HG03354 (cell line): ENCODE results near the gene TACC3.

Experiments used
- ATAC-seq: cut with Tn5 transposase; IDR thresholded peaks from one replicate; pipeline ENCODE4 v1.9.1; 2021; ENCODE audit warnings: mild to moderate bottlenecking; ENCODE audit not compliant: unreplicated experiment, poor library complexity, severe bottlenecking

TACC3 gene

DNA sequence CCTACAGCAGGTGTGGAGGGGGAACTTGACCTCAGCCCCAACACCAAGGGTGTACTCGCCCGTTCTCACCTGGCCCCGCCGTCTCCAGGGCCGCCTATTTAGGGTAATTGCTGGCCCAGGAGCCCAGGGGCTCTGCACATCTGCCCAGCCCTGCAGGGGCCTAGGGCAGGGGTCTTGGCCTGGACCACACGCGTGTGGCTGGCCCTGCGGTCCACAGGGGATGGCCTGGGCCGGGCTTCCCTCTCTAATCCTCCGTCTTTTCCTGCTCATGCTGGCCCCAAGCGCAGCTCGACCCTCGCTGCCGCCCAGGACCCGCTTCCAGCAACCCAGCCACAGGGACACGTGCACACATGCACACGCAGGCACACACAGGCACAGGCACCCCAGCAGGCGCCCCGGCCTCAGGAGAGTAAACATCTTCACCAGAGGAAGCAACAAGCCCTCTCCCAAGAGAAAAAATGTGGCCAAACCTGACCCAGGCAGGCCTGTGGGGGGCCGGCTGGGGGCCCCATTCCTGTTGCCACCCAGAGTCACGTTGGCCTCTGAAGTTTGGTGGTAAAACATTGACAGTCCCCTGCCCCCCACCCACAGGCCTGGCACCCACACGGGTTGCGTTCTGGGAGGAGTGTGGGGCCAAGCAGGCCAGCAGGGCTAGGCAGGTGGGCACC lies 47.2 kb downstream of the TACC3 start:
- no peak for ATAC-seq

DNA sequence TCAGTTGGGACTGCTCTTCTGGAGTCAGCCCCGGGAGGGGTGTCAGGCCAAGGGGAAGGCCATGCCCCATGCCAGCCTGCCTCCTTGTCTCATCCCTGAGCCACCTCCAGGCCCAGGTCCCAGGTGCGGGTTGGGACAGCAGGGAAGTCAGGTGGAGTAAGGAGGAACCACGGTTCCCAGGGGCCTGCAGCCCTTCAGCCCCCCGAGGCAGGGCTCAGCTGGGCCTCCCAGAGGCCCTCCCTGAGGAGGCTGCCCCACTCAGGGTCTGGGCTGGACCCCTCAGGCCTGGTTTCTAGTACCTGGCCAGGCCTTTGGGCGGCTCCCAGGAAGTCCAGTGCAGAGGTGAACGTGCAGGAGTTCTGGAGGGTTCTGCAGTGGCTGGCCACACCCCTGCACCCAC lies 48.4 kb downstream of the TACC3 start:
- ATAC-seq = no peak

DNA sequence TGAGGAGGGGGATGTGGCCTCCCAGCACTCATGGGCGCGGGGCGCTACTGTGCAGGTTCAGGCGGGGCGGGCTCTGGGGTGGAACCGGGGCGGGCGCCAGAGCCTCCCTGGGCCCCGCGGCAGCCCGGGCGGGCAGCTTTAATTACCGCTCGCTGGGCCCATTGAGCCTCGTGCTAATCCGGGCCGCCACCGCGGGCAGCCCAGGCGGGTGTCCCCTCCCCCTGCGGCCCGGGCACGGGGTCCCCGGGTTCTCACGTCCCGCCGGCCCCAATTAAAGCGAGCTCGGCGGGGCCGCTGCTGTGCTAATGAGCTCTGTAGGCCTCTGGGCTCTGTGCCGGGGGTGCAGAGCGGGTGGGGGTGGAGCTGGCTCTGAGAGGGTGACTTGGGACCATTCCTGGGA lies 48.9 kb downstream of the TACC3 start:
- no peak for ATAC-seq

DNA sequence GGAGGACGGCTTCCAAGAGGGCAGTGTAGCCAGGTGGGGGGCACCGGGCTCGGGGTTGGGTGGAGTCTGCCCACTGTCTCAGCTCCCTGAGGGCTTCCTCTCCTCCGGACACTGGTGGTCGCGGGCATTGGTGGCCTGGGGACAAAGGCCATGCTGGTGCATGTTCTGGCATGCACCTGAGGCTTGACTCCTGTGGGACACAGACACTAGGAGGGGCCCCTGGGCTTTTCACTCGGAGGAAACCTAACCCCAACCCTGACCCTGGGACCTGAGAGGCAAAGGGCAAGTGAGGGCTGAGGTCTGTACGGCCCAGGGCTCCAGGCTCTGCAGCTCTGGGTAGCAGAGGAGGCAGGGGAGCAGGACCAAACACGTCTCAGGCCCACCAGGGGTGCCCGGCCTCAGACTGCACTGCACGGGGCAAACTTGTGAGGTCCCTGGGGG lies 49.5 kb downstream of the TACC3 start:
- ATAC-seq = no peak

DNA sequence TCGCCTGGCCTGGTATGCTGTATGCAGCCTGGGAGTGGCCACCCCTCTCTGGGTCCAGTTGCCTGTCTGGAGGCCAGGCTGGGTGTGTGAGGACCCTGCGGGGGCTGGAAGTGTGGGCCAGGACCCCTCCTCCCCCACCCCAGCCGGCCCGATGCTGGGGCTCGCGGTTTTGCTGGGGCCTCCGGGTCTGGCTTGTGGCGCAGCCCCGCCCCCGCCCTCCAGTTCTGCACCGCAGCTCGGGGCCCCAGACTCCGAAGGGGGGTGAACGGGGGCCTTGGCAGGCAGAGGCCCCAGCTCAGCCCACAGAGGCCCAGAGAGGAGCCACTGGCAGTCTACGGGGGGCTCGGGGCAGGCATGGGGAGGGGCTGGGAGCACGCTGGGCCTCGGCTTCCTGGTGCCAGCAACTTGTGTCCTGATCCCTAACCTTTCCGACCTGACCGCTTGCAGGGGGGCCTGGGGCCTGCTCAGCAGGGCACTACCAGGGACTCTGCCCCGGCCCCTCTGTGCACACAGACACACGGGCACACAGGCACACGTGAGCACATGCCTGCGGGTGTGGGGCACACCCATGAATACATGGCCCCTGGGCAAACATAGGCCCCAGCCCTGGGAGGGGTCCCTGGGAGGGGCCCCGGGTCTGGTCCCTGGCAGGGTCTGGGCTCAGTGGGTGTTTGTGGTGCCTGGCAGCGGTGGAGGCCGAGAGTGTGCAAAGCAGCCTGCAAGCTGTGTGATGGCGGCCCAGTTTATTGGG lies 50.4 kb downstream of the TACC3 start:
- ATAC-seq = no peak

DNA sequence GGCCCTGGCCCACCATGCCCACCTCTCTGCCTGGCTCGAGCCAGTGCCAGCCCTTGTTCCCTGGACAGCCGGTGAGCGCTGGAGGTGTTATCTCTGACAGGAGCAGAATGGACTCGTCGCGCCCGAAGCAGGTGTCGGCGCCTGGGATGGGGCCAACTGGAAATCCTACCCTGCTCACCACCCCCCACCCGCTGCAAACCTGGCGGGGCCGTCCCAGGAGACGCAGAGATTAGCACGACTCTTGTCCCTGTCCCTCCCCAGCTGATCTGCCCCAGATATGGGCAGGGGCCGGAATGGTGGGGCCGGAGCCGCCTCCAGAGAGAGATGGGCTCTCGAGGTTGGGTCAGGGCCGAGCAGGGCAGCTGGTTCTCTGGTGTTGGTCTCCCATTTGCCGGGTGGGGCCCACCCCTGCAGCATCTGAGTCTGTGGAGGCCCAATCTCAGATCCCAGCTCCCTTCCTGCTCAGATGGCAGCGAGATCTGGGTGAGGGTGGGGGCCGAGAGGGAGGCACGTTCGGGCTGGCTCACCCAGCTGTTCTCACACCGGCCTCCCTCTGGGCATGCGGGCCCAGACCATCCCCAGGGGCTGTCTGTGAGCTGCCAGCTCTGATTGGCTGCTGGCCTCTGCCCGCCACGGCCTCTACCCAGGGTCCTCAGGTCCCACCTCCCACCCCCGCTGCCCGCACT lies 51.7 kb downstream of the TACC3 start:
- no peak for ATAC-seq

DNA sequence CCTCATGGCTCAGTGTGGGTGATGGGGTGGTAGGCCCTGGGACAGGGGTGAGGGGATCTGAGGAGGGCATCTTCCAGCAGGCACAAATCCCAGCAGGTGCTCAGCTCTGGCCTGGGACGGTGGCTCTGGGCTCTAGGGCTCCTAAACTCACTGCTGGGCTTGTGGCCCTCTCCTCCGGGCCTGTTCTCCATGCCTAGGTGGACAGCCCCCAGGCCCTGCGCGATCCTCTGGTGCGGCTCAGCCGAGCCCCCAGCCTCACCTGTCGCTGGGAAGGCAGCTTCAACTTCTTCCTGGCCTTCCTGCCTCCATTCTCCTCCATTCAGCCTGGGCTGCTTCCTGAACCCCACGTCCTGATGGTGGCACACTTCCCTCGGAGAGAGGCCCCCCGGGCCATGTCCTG lies 52.4 kb downstream of the TACC3 start:
- no peak for ATAC-seq

DNA sequence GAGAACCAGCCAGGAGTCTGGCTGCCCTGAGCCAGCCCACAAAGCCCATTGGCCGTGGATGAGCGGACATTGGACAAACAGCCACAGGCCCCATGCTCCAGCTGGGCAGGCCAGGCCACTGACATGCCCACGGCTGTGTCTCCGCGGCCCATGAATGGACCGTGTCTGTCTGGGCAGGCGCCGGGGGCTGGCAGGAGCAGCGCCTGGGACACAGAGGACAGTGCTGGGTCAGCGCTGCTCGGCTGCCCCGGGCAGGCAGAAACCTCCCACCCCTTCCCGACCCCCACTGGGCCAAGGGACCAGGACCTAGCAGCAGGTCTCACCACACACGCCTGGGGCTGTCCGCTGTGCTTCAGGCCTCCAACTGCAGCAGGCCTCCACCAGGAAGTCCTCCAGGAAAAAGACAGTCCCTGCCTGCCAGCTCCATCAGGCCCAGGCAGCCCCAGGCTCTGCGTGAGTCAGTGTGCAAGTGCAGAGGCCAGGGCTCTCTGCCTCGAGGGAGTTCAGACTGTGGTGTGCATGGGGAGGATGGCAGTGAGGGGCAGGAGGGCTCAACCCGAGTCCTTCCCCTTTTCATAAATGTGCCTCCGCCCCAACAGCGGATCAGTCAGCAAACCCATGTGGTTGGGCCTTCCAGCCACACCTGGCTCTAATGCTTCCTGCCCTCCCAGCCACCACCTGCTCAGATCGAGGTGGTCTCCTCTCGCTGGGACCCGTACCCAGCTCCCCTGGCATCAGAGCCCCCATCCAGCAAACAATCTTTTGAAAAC lies 54.6 kb downstream of the TACC3 start:
- no peak for ATAC-seq

DNA sequence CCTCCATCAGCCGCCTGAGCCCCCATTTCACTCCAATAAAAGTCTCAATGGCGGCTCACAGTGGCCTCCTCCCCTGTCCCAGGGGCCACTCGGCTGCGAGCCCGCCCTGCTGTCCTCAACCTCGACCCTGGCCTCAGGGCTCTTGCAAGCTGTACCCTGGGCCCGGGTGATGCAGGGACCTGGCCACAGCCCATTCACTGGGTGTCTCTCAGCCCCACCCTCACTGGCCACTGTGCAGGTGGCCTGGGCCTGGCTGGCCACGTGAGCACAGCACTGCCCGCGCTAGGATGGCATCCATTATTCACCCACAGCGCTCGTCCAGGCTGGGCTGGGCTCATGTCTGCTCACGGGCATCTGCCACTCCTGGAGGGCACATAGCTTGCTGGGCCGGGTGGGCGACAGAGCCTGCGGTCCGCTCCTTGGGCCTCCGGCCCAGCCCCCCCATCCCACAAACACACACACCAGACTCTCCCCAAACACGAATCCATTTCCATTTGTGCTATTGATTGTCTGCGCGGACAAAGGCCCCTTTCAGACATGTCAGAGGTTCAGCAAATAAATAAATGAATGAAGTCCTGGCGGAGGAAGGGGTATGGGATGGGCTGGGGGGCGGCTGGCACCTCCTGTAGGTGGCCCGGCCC lies 55.3 kb downstream of the TACC3 start:
- no peak for ATAC-seq

DNA sequence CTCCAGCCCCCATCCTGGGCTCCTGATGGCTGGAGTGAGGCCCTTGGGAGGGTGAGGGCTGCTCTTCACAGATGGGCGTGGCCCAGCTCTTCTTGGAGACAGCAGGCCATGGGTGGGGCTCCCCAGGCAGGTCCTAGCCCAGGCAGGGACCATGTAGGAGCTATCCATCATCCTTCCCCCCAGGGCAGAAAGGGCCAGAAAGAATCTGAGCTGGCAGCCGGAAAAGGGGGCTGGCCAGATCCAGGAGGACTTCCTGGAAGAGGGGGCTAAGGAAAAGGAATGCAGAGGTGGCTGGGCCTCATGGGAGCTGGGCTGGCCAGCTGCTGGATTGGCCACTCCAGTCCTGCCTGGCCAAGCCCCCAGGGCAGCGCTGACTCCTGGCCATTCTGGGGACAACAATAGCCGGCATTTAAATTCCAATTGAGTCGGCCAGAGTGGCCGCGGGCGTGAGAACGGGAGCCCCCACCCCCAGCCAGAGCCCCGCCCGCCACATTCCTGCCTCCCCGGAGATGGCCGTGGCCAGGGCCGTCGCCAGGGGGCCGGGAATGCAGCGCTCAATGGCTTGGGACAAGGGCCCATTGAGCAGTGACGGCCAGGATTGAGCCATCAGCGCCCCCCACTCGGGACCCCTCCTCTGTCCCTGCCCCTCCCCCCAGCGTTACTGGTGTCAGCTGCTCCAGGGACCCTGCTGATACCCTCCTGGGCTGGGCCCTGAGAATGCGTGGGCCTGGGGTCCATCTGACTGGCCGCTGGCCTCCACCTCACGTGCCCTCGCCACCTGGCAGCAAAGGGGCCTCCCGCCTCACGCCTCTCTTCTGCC lies 56.7 kb downstream of the TACC3 start:
- no peak for ATAC-seq

DNA sequence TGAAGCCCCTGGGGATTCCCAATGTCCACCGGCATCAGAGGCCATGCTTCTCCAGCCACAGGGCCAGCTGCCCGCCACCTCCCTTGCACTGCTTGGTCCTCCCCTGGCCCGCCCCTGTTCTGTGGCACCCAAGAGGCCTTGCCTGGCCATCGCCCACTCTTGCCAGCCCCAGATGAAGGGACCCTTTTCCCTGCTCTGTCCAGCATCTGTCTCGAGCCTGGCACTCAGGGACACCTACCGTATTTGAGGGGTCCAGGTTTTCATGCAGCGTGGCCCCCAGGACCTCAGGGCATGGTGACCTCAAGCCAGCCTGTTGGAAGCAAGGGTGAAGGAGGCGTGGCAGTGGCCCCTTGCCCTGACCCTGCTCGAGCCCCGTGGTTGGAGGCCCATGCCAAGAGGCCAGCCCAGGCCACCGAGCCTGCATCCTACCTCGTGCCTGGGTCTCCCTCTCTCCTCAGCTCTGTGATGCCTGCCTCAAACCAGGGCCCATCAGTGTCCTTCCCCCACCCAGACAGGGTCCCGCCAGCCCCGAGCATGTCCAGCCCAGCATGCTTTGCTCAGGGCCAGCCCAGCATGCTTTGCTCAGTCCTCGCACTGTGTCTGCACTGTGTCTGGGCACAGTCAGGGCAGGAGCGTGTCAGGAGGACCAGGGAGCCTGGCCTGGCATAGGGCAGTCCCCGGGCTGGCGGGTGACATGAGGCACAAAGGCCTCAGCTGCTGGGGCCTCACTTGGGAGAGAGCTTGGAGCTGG lies 57.5 kb downstream of the TACC3 start:
- ATAC-seq = no peak

DNA sequence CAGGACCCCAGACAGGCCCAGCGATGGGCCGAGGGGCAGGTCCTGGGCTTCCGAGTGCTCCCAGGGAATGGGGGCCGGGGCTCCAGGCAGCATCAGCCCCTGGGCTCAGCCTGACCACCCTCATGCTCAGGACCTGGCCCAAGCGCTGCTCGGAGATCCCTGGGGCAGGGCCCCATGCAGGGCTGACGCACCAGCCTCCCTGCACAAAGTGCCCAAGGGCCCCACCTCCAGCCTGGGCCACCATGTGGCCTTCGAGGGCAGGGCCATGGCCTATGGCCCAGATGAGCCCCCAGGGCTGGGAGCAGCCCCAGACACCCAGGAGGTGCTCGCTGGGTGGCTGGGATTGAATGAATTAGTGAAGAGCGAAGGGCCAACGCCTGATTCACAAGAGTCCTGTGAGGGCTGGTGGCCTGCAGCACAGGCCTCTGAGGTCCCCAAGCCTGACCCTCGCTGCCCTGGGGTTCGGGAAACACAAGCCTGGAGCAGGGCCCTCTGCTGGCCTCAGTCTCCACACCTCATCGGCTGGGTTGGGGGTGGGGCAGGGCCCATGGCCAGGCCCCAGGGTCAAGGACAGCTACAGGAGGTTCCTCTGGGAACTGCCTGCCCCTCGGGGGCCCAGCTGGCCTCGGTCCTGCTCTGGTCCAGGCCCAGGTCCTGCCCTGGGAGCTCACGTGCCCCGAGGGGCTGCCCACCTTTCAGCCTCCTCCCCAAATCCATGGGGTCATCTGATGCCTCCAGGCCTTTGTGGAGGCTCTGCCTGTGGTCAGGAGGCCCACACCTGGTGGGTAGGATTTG lies 58.5 kb downstream of the TACC3 start:
- ATAC-seq = no peak

DNA sequence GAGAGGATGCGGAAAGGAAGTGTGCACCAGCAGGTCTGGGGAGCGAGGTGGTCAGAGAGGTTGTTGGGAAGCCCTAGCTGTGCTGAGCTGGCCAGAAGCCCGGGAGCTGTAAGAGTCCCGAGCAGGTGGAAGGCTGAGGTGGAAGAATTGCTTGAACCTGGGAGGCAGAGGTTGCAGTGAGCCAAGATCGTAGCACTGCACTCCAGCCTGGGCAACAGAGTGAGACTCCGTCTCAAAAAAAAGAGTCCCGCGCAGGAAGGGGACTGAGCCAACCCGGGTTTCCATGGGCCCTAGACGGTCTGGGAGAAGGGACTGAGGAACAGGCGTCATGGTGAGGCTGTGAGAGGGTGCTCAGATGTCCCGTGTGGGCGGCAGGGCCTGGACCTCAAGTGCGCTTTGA lies 59.1 kb downstream of the TACC3 start:
- no peak for ATAC-seq

DNA sequence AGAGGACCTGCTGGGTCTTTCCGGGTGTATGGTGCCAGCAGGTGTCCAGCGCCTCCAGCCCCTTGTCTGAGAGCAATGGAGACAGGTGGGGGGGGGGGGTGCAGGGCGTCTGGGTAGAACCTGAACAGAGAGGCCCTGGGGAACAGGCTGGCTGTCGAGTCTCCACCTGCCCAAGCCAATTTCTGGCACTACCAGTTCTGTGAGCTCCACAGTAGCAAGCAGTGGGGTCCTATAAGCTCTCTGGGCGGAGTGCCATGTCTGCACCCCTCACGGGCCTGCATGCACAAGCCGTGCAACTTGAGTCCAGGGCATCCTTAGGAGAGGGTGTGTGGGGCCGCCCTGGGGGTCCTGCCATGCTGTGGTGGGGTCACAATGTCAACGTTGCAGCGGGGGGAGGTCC lies 61.7 kb downstream of the TACC3 start:
- no peak for ATAC-seq

DNA sequence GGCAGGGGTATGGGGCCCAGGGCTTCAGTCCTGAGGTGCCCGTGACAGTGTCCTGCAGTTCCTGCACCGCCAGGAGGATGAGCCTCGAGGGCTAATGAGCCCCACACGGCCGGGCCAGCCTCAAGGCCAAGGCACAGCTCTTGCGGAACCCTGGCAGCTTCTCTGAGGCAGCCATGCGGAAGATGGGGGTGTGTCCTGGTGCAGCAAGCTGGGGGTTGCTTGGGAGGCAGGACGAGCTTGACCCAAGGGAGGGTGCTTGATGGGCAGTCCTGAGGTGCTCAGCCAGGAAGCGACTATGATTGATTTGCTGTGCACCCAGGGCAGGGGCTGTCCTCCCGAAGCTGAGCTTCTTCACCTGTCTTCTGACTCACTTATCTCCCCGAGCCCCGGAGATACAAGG lies 62.6 kb downstream of the TACC3 start:
- ATAC-seq = no peak

DNA sequence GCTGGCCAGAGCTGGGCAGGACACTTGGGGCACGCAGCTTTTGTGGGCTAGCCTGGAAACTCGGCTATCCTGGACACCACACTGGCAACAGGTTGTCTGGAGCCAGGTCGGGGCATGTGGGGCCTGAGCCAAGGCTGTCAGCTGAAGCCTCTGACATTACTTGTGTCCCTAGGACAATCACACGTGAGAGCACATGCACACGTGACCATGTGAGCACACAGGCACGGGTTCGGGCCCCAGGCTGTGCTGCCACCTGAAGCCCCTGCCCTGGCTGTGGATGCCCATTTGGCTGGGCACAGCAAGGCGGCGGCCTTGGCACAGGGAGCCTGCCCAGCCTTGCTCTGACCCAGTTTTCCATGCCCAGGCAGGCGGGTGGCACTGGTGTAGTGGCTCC lies 63.1 kb downstream of the TACC3 start:
- ATAC-seq = no peak

DNA sequence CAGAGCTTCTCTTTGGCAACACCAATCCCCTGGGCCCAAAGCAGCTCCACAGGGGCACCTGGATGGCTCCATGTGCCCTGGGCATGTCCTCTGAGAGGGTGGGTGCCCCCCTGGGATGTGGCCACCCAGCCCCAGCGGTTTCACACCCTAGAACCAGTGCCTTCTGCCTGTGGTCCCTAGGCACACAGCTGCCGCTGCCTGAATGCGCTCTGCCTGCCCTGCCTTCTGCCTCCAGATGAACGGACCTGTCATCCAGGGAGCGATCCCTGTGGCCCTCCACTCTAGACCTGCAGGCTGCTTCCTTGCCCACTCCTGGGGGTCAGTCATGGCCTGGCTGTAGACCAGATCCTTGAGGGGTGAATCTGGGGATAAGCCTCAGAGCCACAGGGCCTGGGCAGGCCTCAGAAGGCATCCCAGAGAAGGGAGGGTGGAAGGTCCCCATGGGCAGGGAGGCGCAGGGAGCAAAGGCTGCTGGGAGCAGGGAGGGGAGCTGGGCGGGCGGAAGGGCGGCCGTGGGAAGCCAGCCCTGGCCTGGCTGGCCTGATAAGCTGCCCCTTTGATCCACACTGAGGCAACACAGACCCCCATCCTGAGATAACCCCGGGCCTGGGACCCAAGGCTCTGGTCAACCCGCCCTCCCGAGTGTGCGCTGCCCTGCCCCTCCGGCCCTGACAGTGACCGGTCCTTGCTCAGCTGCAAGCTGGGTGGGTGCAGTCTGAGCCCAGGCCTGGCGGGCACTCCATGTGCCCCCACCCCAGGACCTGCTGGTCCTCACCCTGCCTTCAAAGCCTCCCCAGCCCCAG lies 63.7 kb downstream of the TACC3 start:
- no peak for ATAC-seq
